Loucy (cell line): ENCODE results near the gene PREX1.

Experiments used
- H2AFZ ChIP-seq: fragments of 200-600 bp; sonication (generic); 2 replicates; pipeline ENCODE4 v1.6.0; 2016; ENCODE audit warnings: antibody characterized with exemption, mild to moderate bottlenecking, low read length, moderate library complexity
- H3F3A ChIP-seq: fragments of 200-600 bp; 2 replicates; pipeline ENCODE4 v1.6.0; 2016; ENCODE audit warnings: antibody characterized with exemption, low read depth, mild to moderate bottlenecking
- H3K27me3 ChIP-seq: fragments of 200-600 bp; sonication (generic); 2 replicates; pipeline ENCODE4 v1.6.1; 2014; ENCODE audit warnings: low read length, mild to moderate bottlenecking; ENCODE audit not compliant: insufficient read depth, poor library complexity, severe bottlenecking
- H3K36me3 ChIP-seq: fragments of 200-600 bp; sonication (generic); 2 replicates; pipeline ENCODE4 v1.6.1; 2016; ENCODE audit warnings: low read length; ENCODE audit not compliant: insufficient read depth
- H3K4me1 ChIP-seq: fragments of 200-600 bp; sonication (generic); 2 replicates; pipeline ENCODE4 v1.5.1; 2014; ENCODE audit warnings: low read length, mild to moderate bottlenecking; ENCODE audit not compliant: insufficient read depth, poor library complexity, severe bottlenecking
- H3K4me2 ChIP-seq: fragments of 200-600 bp; sonication (generic); 2 replicates; pipeline ENCODE4 v1.6.0; 2014; ENCODE audit warnings: antibody characterized with exemption, low read length, low read depth, mild to moderate bottlenecking; ENCODE audit not compliant: poor library complexity, severe bottlenecking
- H3K4me3 ChIP-seq: fragments of 200-600 bp; sonication (generic); 2 replicates; pipeline ENCODE4 v1.5.1; 2014; ENCODE audit warnings: low read length, mild to moderate bottlenecking, mixed read lengths; ENCODE audit not compliant: poor library complexity, severe bottlenecking
- H3K79me2 ChIP-seq: fragments of 200-600 bp; sonication (generic); 2 replicates; pipeline ENCODE4 v1.6.1; 2014; ENCODE audit warnings: low read length; ENCODE audit not compliant: insufficient read depth
- H3K9ac ChIP-seq: fragments of 200-600 bp; sonication (generic); 2 replicates; pipeline ENCODE4 v1.6.0; 2014; ENCODE audit warnings: mild to moderate bottlenecking, low read depth, low read length, moderate library complexity; ENCODE audit not compliant: poor library complexity, severe bottlenecking
- H3K9me2 ChIP-seq: fragments of 200-600 bp; sonication (generic); replicated peaks from 2 replicates; pipeline ENCODE4 v1.6.1; 2016; ENCODE audit warnings: low read depth, low read length, mixed read lengths
- H3K9me3 ChIP-seq: fragments of 200-600 bp; sonication (generic); 2 replicates; pipeline ENCODE4 v1.6.1; 2014; ENCODE audit warnings: mild to moderate bottlenecking, antibody characterized with exemption, low read length, low read depth; ENCODE audit not compliant: insufficient read depth
- H4K20me1 ChIP-seq: fragments of 200-600 bp; sonication (generic); 2 replicates; pipeline ENCODE4 v1.6.0; 2014; ENCODE audit warnings: antibody characterized with exemption, low read length, mild to moderate bottlenecking; ENCODE audit not compliant: insufficient read depth, poor library complexity, severe bottlenecking
- CTCF ChIP-seq: fragments of 200-600 bp; sonication (generic); conservative IDR thresholded peaks from 2 replicates; pipeline ENCODE4 v1.5.1; 2014; ENCODE audit warnings: mild to moderate bottlenecking, antibody characterized with exemption, low read length
- EZH2phosphoT487 ChIP-seq: fragments of 200-600 bp; IDR thresholded peaks from 2 replicates; pipeline ENCODE4 v1.6.1; 2018; ENCODE audit warnings: antibody characterized with exemption, mild to moderate bottlenecking, moderate library complexity, borderline replicate concordance

PREX1 gene

GRCh38 chr20:48702455-48702913, 125.3 kb downstream of the PREX1 start:
- no peak overlapping the region for H2AFZ ChIP-seq
- H3K4me2 ChIP-seq, result no peak overlapping the region
- no peaks in the 10 kb centered on the region for H3K4me1 ChIP-seq
- no peaks in the 10 kb centered on the region for H3K79me2 ChIP-seq
- no peaks in the 10 kb centered on the region for H3K9me2 ChIP-seq
- no peaks in the 10 kb centered on the region for H3K9me3 ChIP-seq
- H3K9ac ChIP-seq, result no peak overlapping the region
- no peaks in the 10 kb centered on the region for H3F3A ChIP-seq
- H3K4me3 ChIP-seq, result no peak overlapping the region
- H4K20me1 ChIP-seq, result no peaks in the 10 kb centered on the region
- peaks cover 52% of the 10 kb centered on the region; the same call in 1 of the 2 replicates for H3K36me3 ChIP-seq
- no peaks in the 10 kb centered on the region for H3K27me3 ChIP-seq
- TF ChIP-seq CTCF (no peak), EZH2phosphoT487 (no peak)

- H3K9ac ChIP-seq, result no peak overlapping the region
- H3K9me3 ChIP-seq, result no peaks in the 10 kb centered on the region
- no peak overlapping the region for H2AFZ ChIP-seq
- TF ChIP-seq CTCF (no peak), EZH2phosphoT487 (no peak)
- H3F3A ChIP-seq, result no peaks in the 10 kb centered on the region
- H3K4me2 ChIP-seq, result no peak overlapping the region
- H3K4me3 ChIP-seq, result no peak overlapping the region
- peaks cover 46% of the 10 kb centered on the region; the same call in 1 of the 2 replicates for H3K36me3 ChIP-seq
- no peaks in the 10 kb centered on the region for H3K4me1 ChIP-seq
- H3K9me2 ChIP-seq, result no peaks in the 10 kb centered on the region
- no peaks in the 10 kb centered on the region for H4K20me1 ChIP-seq
- no peaks in the 10 kb centered on the region for H3K79me2 ChIP-seq
- H3K27me3 ChIP-seq, result no peaks in the 10 kb centered on the region
Observed at GRCh38 chr20:48701702-48702101, 126.1 kb downstream of the PREX1 start.

- Histone ChIP-seq H4K20me1 (no peaks in the 10 kb centered on the region), H3K27me3 (no peaks in the 10 kb centered on the region)
Observed at GRCh38 chr20:48698507-48699267, 129.1 kb downstream of the PREX1 start.

More at GRCh38 chr20:48698507-48699267, 129.1 kb downstream of the PREX1 start:
- Histone ChIP-seq H3K4me1 (no peaks in the 10 kb centered on the region), H3K9me3 (no peaks in the 10 kb centered on the region), H3F3A (no peaks in the 10 kb centered on the region), H3K36me3 (peaks cover 52% of the 10 kb centered on the region; the same call in 1 of the 2 replicates), H3K79me2 (no peaks in the 10 kb centered on the region), H2AFZ (no peak overlapping the region), H3K4me3 (no peak overlapping the region), H3K9me2 (no peaks in the 10 kb centered on the region), H3K9ac (no peak overlapping the region), H3K4me2 (no peak overlapping the region)
- TF ChIP-seq EZH2phosphoT487 (no peak), CTCF (peak; percentile 39)
